MV-4-11 (cell line): ENCODE measurements around the gene TMEM135.
"Not testable (repeated sequence)": the region's sequence is repeated elsewhere in the genome, so short reads cannot be mapped to it uniquely, and the experiment has no call there.

ENCODE experiments used
- DNase-seq: peaks from one replicate; lab custom pipeline; 2025; lab: John Stamatoyannopoulos, UW

The TMEM135 gene

GRCh38 chr11:87258171-87258833 is 220.6 kb downstream of the TMEM135 start:
- peak; percentile 2 for DNase-seq

GRCh38 chr11:87259736-87260135 is 222.0 kb downstream of the TMEM135 start:
- no peak for DNase-seq

- DNase-seq, result no peak
Observed at GRCh38 chr11:87260811-87261210, 223.1 kb downstream of the TMEM135 start.

- DNase-seq, result no peak
Observed at GRCh38 chr11:87263264-87263838, 225.6 kb downstream of the TMEM135 start.

- no peak for DNase-seq
Observed at GRCh38 chr11:87263979-87264378, 226.2 kb downstream of the TMEM135 start.

GRCh38 chr11:87265132-87265531 is 227.4 kb downstream of the TMEM135 start:
- DNase-seq, result no peak

GRCh38 chr11:87265979-87266378 is 228.2 kb downstream of the TMEM135 start:
- DNase-seq, result no peak

GRCh38 chr11:87266751-87267150 is 229.0 kb downstream of the TMEM135 start:
- DNase-seq, result no peak

- not testable (repeated sequence) for DNase-seq
Observed at GRCh38 chr11:87271951-87272350, 234.2 kb downstream of the TMEM135 start.

- DNase-seq, result no peak
Observed at GRCh38 chr11:87275176-87275575, 237.4 kb downstream of the TMEM135 start.

- no peak for DNase-seq
Observed at GRCh38 chr11:87280143-87280542, 242.4 kb downstream of the TMEM135 start.

GRCh38 chr11:87281496-87281895 is 243.8 kb downstream of the TMEM135 start:
- DNase-seq, result peak; percentile 41

GRCh38 chr11:87284306-87284705 is 246.6 kb downstream of the TMEM135 start:
- DNase-seq, result no peak

- DNase-seq, result not testable (repeated sequence)
Observed at GRCh38 chr11:87285674-87286073, 247.9 kb downstream of the TMEM135 start.

- DNase-seq, result no peak
Observed at GRCh38 chr11:87286338-87286737, 248.6 kb downstream of the TMEM135 start.

- DNase-seq, result peak; percentile 43
Observed at GRCh38 chr11:87290304-87290922, 252.7 kb downstream of the TMEM135 start.

GRCh38 chr11:87292598-87292997 is 254.9 kb downstream of the TMEM135 start:
- DNase-seq, result no peak

GRCh38 chr11:87295237-87295636 is 257.5 kb downstream of the TMEM135 start:
- DNase-seq, result no peak

GRCh38 chr11:87296627-87297026 is 258.9 kb downstream of the TMEM135 start:
- DNase-seq, result no peak

GRCh38 chr11:87298155-87298554 is 260.4 kb downstream of the TMEM135 start:
- no peak for DNase-seq

- peak; percentile 36 for DNase-seq
Observed at GRCh38 chr11:87299041-87299481, 261.3 kb downstream of the TMEM135 start.

- DNase-seq, result no peak
Observed at GRCh38 chr11:87300640-87301380, 263.1 kb downstream of the TMEM135 start.
